Neural progenitor cell (in vitro differentiated cells): Measurements from ENCODE around the gene MTFR1L. TPM values are rescaled to one million over a fixed set of nuclear protein-coding genes. Genes with fewer than 3 reads are reported as not detected.
"Not testable (repeated sequence)": the region's sequence is repeated elsewhere in the genome, so short reads cannot be mapped to it uniquely, and the experiment has no call there.

ENCODE experiments used
- DNase-seq: peaks from one replicate; pipeline ENCODE4 v3.0.0-alpha.2; 2016; ENCODE audit warnings: low spot score
- H2AFZ ChIP-seq: fragments of 200-600 bp; sonication (generic); replicated peaks from 2 replicates; pipeline ENCODE4 v1.6.1; 2016; ENCODE audit warnings: antibody characterized with exemption
- H3F3A ChIP-seq: fragments of 200-600 bp; sonication (generic); 2 replicates; pipeline ENCODE4 v1.6.1; 2016; ENCODE audit warnings: antibody characterized with exemption, low read depth
- H3K27ac ChIP-seq: fragments of 200-600 bp; sonication (generic); 2 replicates; pipeline ENCODE4 v1.5.1; 2016; ENCODE audit warnings: mild to moderate bottlenecking
- H3K27me3 ChIP-seq: fragments of 200-600 bp; sonication (generic); 2 replicates; pipeline ENCODE4 v1.6.1; 2016; ENCODE audit warnings: mild to moderate bottlenecking, moderate library complexity
- H3K36me3 ChIP-seq: fragments of 200-600 bp; sonication (generic); 2 replicates; pipeline ENCODE4 v1.5.1; 2016
- H3K4me1 ChIP-seq: fragments of 200-600 bp; sonication (generic); 2 replicates; pipeline ENCODE4 v1.6.1; 2016; ENCODE audit warnings: mixed run types
- H3K4me2 ChIP-seq: fragments of 200-600 bp; sonication (generic); 2 replicates; pipeline ENCODE4 v1.6.1; 2016
- H3K4me3 ChIP-seq: fragments of 200-600 bp; sonication (generic); 2 replicates; pipeline ENCODE4 v1.5.1; 2016
- H3K79me2 ChIP-seq: fragments of 200-600 bp; sonication (generic); 2 replicates; pipeline ENCODE4 v1.6.1; 2016; ENCODE audit warnings: low read depth
- H3K9ac ChIP-seq: fragments of 200-600 bp; sonication (generic); 2 replicates; pipeline ENCODE4 v1.6.1; 2016
- H3K9me3 ChIP-seq: fragments of 200-600 bp; sonication (generic); 2 replicates; pipeline ENCODE4 v1.5.1; 2016; ENCODE audit warnings: low read depth
- H4K20me1 ChIP-seq: fragments of 200-600 bp; sonication (generic); 2 replicates; pipeline ENCODE4 v1.6.1; 2016; ENCODE audit warnings: low read depth
- H3K27ac Mint-ChIP-seq: 3 replicates; pipeline ENCODE4 v1.8.0; 2021; ENCODE audit warnings: mixed read lengths
- H3K27me3 Mint-ChIP-seq: 2 replicates; pipeline ENCODE4 v1.8.0; 2022; ENCODE audit warnings: low read depth, mild to moderate bottlenecking, inconsistent platforms, moderate library complexity, mixed read lengths; ENCODE audit not compliant: insufficient read depth
- H3K36me3 Mint-ChIP-seq: 3 replicates; pipeline ENCODE4 v1.8.0; 2021; ENCODE audit warnings: mixed read lengths
- H3K4me1 Mint-ChIP-seq: 3 replicates; pipeline ENCODE4 v1.8.0; 2021; ENCODE audit warnings: mixed read lengths
- H3K4me3 Mint-ChIP-seq: 3 replicates; pipeline ENCODE4 v1.8.0; 2021; ENCODE audit warnings: mild to moderate bottlenecking, moderate library complexity, mixed read lengths
- H3K9me3 Mint-ChIP-seq: 3 replicates; pipeline ENCODE4 v1.8.0; 2020; ENCODE audit warnings: mixed read lengths
- CTCF ChIP-seq: fragments of 200-600 bp; sonication (generic); IDR thresholded peaks from 2 replicates; pipeline ENCODE4 v1.5.1; 2017; ENCODE audit warnings: antibody characterized with exemption, mild to moderate bottlenecking
- EZH2 ChIP-seq: fragments of 200-600 bp; sonication (generic); IDR thresholded peaks from 2 replicates; pipeline ENCODE4 v1.6.1; 2017; ENCODE audit warnings: antibody characterized with exemption, mild to moderate bottlenecking, moderate library complexity
- EZH2phosphoT487 ChIP-seq: fragments of 200-600 bp; sonication (generic); IDR thresholded peaks from 2 replicates; pipeline ENCODE4 v1.6.1; 2017; ENCODE audit warnings: antibody characterized with exemption
- total RNA-seq: library from RNA; depleted of rRNA; stranded (reverse); fragments of >200 nt; gene quantifications from 2 replicates; pipeline ENCODE4 v1.2.3, GENCODE V29; 2015; ENCODE audit warnings: low replicate concordance

MTFR1L gene
- total RNA-seq, 1 donor from 2014 or later, result 20.7 TPM

GRCh38 chr1:25834894-25835293 is 15.1 kb downstream of the MTFR1L start:
- Mint-ChIP-seq H3K4me3 (no peak overlapping the region), H3K27ac (no peak overlapping the region), H3K9me3 (no peaks in the 10 kb centered on the region), H3K27me3 (no peaks in the 10 kb centered on the region), H3K36me3 (peaks cover 9% of the 10 kb centered on the region), H3K4me1 (no peaks in the 10 kb centered on the region)
- no peak overlapping the region for H3K4me3 ChIP-seq
- H3K27ac ChIP-seq, result no peak overlapping the region
- no peaks in the 10 kb centered on the region for H3K4me1 ChIP-seq
- no peaks in the 10 kb centered on the region for H3K9me3 ChIP-seq
- no peak overlapping the region for H3K9ac ChIP-seq
- TF ChIP-seq CTCF (no peak), EZH2phosphoT487 (no peak), EZH2 (no peak)
- no peak overlapping the region for H3K4me2 ChIP-seq
- H2AFZ ChIP-seq, result no peak overlapping the region
- no peaks in the 10 kb centered on the region for H3K27me3 ChIP-seq
- peaks cover 3% of the 10 kb centered on the region for H3F3A ChIP-seq
- peaks cover 18% of the 10 kb centered on the region for H3K79me2 ChIP-seq
- H4K20me1 ChIP-seq, result peaks cover 7% of the 10 kb centered on the region
- DNase-seq, result no peak
- peaks cover 4% of the 10 kb centered on the region for H3K36me3 ChIP-seq

DNA sequence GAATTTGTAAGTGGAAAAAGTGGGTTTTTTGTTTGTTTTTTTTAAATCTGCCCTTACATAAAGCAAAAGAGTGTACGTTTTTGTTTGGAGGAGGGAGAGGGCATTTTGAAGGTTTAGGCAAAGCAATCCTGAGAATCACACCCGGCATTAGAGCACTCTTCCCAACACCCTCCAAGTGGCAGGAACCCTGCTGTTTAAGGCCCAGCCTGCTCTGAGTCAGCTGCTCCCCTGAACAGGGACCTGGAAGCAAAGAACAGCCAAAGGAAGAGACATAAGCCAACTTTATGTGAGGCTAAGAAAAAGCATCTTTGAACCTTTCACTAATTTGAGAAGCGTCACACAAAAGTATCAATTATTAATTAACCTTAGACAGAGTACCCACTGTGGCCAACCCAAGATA is 16.9 kb downstream of the MTFR1L start:
- Histone ChIP-seq H3K27me3 (no peaks in the 10 kb centered on the region), H3K4me3 (no peak overlapping the region), H2AFZ (no peak overlapping the region), H3K27ac (no peak overlapping the region), H3K79me2 (peaks cover 31% of the 10 kb centered on the region), H3K9ac (no peak overlapping the region), H3K36me3 (no peaks in the 10 kb centered on the region), H3K4me1 (no peaks in the 10 kb centered on the region), H3K9me3 (no peaks in the 10 kb centered on the region), H3F3A (peaks cover 3% of the 10 kb centered on the region), H3K4me2 (no peak overlapping the region), H4K20me1 (peaks cover 7% of the 10 kb centered on the region)
- Mint-ChIP-seq H3K9me3 (no peaks in the 10 kb centered on the region), H3K27me3 (no peaks in the 10 kb centered on the region), H3K36me3 (peaks cover 6% of the 10 kb centered on the region), H3K4me3 (no peak overlapping the region), H3K4me1 (no peaks in the 10 kb centered on the region), H3K27ac (peak overlapping the region; percentile 57)
- DNase-seq, result no peak
- TF ChIP-seq EZH2 (no peak), CTCF (no peak), EZH2phosphoT487 (no peak)

- TF ChIP-seq EZH2 (no peak), EZH2phosphoT487 (no peak), CTCF (peak; percentile 52)
- DNase-seq, result peak; percentile 13
- H3K4me1 Mint-ChIP-seq, result no peaks in the 10 kb centered on the region
- Histone ChIP-seq H3K9me3 (no peaks in the 10 kb centered on the region), H3K4me3 (no peak overlapping the region), H2AFZ (no peak overlapping the region), H3K4me1 (no peaks in the 10 kb centered on the region), H4K20me1 (peaks cover 7% of the 10 kb centered on the region), H3F3A (peaks cover 3% of the 10 kb centered on the region), H3K4me2 (no peak overlapping the region), H3K27ac (no peak overlapping the region), H3K36me3 (no peaks in the 10 kb centered on the region), H3K27me3 (no peaks in the 10 kb centered on the region), H3K9ac (no peak overlapping the region), H3K79me2 (peaks cover 34% of the 10 kb centered on the region)
- H3K27ac Mint-ChIP-seq, result no peak overlapping the region
- H3K36me3 Mint-ChIP-seq, result peaks cover 6% of the 10 kb centered on the region
- H3K9me3 Mint-ChIP-seq, result no peaks in the 10 kb centered on the region
- no peaks in the 10 kb centered on the region for H3K27me3 Mint-ChIP-seq
- H3K4me3 Mint-ChIP-seq, result no peak overlapping the region
Observed at GRCh38 chr1:25837262-25837875, 17.6 kb downstream of the MTFR1L start.

- not testable (repeated sequence) for H3K27me3 ChIP-seq, DNase-seq, H2AFZ ChIP-seq, H3K4me2 ChIP-seq, H3K4me1 Mint-ChIP-seq, H3K4me3 ChIP-seq, H3K27ac Mint-ChIP-seq, H3K36me3 ChIP-seq, H3K9ac ChIP-seq, H3K9me3 Mint-ChIP-seq, H4K20me1 ChIP-seq, H3K9me3 ChIP-seq, H3K4me3 Mint-ChIP-seq, H3K36me3 Mint-ChIP-seq, H3F3A ChIP-seq, H3K27ac ChIP-seq, H3K27me3 Mint-ChIP-seq, H3K4me1 ChIP-seq
- H3K79me2 ChIP-seq, result peaks cover 58% of the 10 kb centered on the region
Observed at GRCh38 chr1:25839808-25840207, 20.1 kb downstream of the MTFR1L start.
